ENCODE data around the gene VAC14.

- no peak for TF ChIP-seq CTCF (conservative IDR thresholded peaks at IDR 0.05 in 1 of 2, IDR thresholded peaks at IDR 0.05 in 1 of 2; ENCODE audit: extremely low read depth in 1 of 2, insufficient read depth in 1 of 2, low read depth in 1 of 2, low read length in 2 of 2)
- no peak for TF ChIP-seq EZH2 (IDR thresholded peaks at IDR 0.05; ENCODE audit: borderline replicate concordance, low read length)
These were observed 47.1 kb downstream of the VAC14 start for GRCh38 chr16:70753694-70754325.
